Osteoblast (primary cell): ENCODE results near the gene CCP110. TPM values are rescaled to one million over a fixed set of nuclear protein-coding genes. Genes with fewer than 3 reads are reported as not detected.

Experiments
- DNase-seq: peaks from one replicate; pipeline ENCODE4 v3.0.0; 2011; ENCODE audit warnings: low spot score, mixed read lengths; ENCODE audit not compliant: insufficient read length; ENCODE audit errors: missing footprints
- H2AFZ ChIP-seq: 2 replicates; pipeline ENCODE4 v1.6.0; 2011; ENCODE audit warnings: mild to moderate bottlenecking, low read length
- H3K27ac ChIP-seq: 2 replicates; pipeline ENCODE4 v1.5.1; 2011; ENCODE audit warnings: mild to moderate bottlenecking, low read depth, low read length, moderate library complexity
- H3K27me3 ChIP-seq: 2 replicates; pipeline ENCODE4 v1.6.0; 2012; ENCODE audit warnings: mild to moderate bottlenecking, control low read depth, inconsistent platforms, low read length, moderate library complexity; ENCODE audit not compliant: insufficient read depth
- H3K36me3 ChIP-seq: 2 replicates; pipeline ENCODE4 v1.5.1; 2011; ENCODE audit warnings: mild to moderate bottlenecking, low read length, control low read depth, moderate library complexity; ENCODE audit not compliant: insufficient read depth
- H3K4me1 ChIP-seq: 2 replicates; pipeline ENCODE4 v1.5.1; 2011; ENCODE audit warnings: mild to moderate bottlenecking, low read length, control low read depth, moderate library complexity; ENCODE audit not compliant: insufficient read depth
- H3K4me2 ChIP-seq: 2 replicates; pipeline ENCODE4 v1.6.0; 2011; ENCODE audit warnings: mild to moderate bottlenecking, low read length; ENCODE audit not compliant: insufficient read depth
- H3K4me3 ChIP-seq: fragments of 200-600 bp; sonication (generic); 3 replicates; pipeline ENCODE4 v1.5.1; 2012; ENCODE audit warnings: mild to moderate bottlenecking, low read length, inconsistent platforms; ENCODE audit not compliant: insufficient read depth
- H3K79me2 ChIP-seq: 2 replicates; pipeline ENCODE4 v1.6.0; 2012; ENCODE audit warnings: mild to moderate bottlenecking, low read length, control low read depth, inconsistent platforms; ENCODE audit not compliant: insufficient read depth
- H3K9me3 ChIP-seq: 2 replicates; pipeline ENCODE4 v1.5.1; 2011; ENCODE audit warnings: low read depth, low read length, control low read depth
- H4K20me1 ChIP-seq: 2 replicates; pipeline ENCODE4 v1.6.0; 2012; ENCODE audit warnings: mild to moderate bottlenecking, low read length, control low read depth; ENCODE audit not compliant: insufficient read depth
- total RNA-seq: library from RNA; depleted of rRNA; stranded (reverse); fragments of >200 nt; gene quantifications from 2 replicates; pipeline ENCODE4 v1.2.3, GENCODE V29; 2012
- TF ChIP-seq, protein P1 (sequence below): IDR thresholded peaks from 2 replicates; pipeline ENCODE4 v1.5.1; 2011; ENCODE audit warnings: mild to moderate bottlenecking, low read depth, low read length, moderate library complexity; ENCODE audit errors: extremely low read depth

The CCP110 gene
- total RNA-seq, 1 donor, result 8.3 TPM

DNA sequence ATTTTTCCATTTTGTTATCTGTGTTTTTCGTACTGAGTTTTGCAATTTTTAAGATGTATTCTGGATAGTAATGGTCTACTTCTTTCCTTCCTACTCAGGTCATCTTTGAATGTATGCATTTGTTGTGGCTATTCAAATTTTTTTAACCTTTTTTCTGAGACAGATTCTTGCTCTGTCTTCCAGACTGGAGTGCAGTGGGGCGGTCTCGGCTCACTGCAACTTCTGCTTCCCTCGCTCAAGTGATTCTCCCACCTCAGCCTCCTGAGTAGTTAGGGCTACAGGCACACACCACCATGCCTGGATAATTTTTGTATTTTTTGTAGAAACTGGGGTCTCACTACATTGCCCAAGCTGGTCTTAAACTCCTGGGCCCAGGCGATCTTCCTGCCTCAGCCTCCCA lies 65.4 kb downstream of the CCP110 start:
- H4K20me1 ChIP-seq, result peaks cover 3% of the 10 kb centered on the region
- peak overlapping the region; percentile 63 for H3K27ac ChIP-seq
- no peak overlapping the region for H3K4me2 ChIP-seq

DNA sequence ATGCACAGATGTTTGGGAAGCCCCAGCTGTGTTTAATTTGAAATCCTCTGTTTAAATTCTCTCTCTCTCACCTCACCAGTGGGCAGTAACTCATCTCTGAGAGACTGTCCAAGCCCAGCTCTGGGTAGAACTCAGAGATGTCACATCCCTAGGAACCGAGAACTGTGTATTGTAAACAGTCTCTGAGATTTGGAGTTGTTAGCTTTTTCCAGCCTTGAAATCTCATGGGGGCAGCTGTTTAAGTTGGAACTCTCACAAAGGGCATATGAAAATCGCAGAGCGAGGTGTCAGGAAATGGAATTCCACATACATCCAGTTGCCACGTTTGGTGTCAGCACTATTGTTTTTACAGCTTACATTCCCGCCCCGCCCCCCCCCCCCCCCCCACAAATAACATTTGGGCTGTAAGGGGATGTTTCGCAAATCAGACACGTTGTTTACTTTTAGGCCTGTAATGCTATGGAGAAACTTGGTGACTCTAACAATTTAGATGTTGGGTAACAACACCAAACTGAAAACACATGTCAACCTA lies 66.1 kb downstream of the CCP110 start:
- H3K4me2 ChIP-seq, result no peak overlapping the region
- H4K20me1 ChIP-seq, result peaks cover 3% of the 10 kb centered on the region
- DNase-seq, result peak; percentile 77
- no peak overlapping the region for H2AFZ ChIP-seq
- H3K36me3 ChIP-seq, result peaks cover 21% of the 10 kb centered on the region
- no peaks in the 10 kb centered on the region for H3K79me2 ChIP-seq
- TF ChIP-seq, protein P1, sequence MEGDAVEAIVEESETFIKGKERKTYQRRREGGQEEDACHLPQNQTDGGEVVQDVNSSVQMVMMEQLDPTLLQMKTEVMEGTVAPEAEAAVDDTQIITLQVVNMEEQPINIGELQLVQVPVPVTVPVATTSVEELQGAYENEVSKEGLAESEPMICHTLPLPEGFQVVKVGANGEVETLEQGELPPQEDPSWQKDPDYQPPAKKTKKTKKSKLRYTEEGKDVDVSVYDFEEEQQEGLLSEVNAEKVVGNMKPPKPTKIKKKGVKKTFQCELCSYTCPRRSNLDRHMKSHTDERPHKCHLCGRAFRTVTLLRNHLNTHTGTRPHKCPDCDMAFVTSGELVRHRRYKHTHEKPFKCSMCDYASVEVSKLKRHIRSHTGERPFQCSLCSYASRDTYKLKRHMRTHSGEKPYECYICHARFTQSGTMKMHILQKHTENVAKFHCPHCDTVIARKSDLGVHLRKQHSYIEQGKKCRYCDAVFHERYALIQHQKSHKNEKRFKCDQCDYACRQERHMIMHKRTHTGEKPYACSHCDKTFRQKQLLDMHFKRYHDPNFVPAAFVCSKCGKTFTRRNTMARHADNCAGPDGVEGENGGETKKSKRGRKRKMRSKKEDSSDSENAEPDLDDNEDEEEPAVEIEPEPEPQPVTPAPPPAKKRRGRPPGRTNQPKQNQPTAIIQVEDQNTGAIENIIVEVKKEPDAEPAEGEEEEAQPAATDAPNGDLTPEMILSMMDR, result no peak
- peaks cover 3% of the 10 kb centered on the region for H3K4me1 ChIP-seq
- H3K4me3 ChIP-seq, result no peak overlapping the region
- H3K27me3 ChIP-seq, result no peaks in the 10 kb centered on the region
- H3K27ac ChIP-seq, result peak overlapping the region; percentile 70
- no peaks in the 10 kb centered on the region for H3K9me3 ChIP-seq

More for the DNA sequence above, 65.4 kb downstream of the CCP110 start:
- Histone ChIP-seq H3K9me3 (no peaks in the 10 kb centered on the region), H3K4me1 (peaks cover 3% of the 10 kb centered on the region), H3K36me3 (peaks cover 24% of the 10 kb centered on the region), H3K79me2 (no peaks in the 10 kb centered on the region), H3K27me3 (no peaks in the 10 kb centered on the region), H2AFZ (no peak overlapping the region), H3K4me3 (no peak overlapping the region)
- no peak for DNase-seq
- TF ChIP-seq, protein P1, result no peak

DNA sequence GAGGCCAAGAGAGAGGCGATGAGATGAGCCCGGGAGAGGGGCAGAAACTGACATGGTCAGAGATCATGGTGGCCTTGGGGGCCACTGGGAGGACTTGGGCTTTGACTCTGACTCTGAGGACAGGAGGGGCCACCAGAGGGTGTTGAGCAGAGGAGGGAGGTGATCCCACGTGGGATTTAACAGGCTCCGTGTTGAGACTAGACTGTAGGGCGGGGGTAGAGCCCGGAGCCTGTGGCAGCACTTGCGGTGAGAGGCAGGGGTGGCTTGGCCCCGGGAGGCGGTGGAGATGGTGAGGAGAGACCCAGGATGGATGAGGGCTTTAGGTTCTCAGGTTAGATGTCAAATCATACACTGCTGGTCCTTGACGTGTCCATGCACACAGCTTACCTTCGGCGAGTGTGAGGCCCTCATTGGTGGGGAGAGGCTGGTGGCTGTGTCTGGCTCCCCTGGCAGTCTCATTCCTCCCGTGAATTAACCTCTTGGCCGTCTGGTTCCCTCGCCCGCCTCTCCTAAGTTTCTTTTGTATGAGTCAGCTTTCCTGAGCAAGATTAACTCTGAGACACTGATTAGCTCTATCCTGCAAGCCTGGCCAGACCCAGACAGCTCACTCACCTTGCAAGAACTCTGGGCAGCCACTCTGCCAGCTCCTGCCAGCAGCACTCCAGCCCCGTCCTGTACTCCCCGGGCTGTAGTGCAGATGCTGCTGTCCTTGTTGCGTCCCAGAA lies 71.5 kb downstream of the CCP110 start:
- Histone ChIP-seq H3K4me3 (no peak overlapping the region), H4K20me1 (peaks cover 3% of the 10 kb centered on the region), H3K27ac (peak overlapping the region; percentile 52), H3K4me2 (no peak overlapping the region), H3K9me3 (no peaks in the 10 kb centered on the region), H3K36me3 (peaks cover 10% of the 10 kb centered on the region), H3K79me2 (no peaks in the 10 kb centered on the region), H2AFZ (no peak overlapping the region), H3K27me3 (no peaks in the 10 kb centered on the region), H3K4me1 (peaks cover 7% of the 10 kb centered on the region)
- TF ChIP-seq, protein P1, result no peak
- DNase-seq, result peak; percentile 86

DNA sequence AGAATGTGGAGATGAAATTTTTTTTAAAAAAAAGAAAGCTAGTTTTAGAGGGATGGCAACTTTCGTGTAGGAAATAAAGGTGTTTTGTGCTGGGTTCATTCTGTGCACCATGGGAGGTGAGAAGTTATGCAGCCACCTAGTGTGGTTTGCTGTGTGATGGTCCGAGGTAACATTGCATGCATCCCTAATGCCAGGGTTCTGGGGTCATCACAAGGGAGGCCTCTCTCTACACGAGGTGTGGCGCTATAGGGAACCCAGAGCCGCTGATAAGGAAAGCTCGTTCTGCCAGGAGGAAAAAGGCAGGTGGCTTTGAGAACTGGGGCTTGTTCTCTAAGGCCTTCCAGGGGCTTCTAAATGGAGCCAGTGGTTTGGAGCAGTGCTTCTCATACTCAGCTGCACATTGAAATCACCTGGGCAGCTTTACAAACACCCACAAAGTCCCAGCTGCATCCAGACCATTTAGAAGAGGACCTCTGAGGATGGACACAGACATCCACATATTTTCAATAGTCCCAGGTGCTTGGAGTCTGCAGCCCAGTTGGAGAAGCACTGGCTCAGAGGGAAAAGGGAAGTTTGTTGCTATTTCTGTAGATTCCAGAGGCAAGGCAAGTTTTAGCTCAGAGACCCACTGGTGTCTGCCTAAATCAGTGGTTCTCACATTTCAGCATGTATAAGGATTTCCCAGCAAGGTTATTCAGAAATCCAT lies 75.2 kb downstream of the CCP110 start:
- no peak for DNase-seq
- Histone ChIP-seq H3K4me1 (peaks cover 7% of the 10 kb centered on the region), H3K4me3 (no peak overlapping the region), H3K79me2 (no peaks in the 10 kb centered on the region), H2AFZ (no peak overlapping the region), H3K27ac (no peak overlapping the region), H3K9me3 (no peaks in the 10 kb centered on the region), H3K4me2 (no peak overlapping the region), H3K27me3 (no peaks in the 10 kb centered on the region), H3K36me3 (peaks cover 12% of the 10 kb centered on the region), H4K20me1 (no peaks in the 10 kb centered on the region)
- TF ChIP-seq, protein P1, result no peak
